Progenitor cell of endocrine pancreas (in vitro differentiated cells): ENCODE measurements around the gene BCAR3. TPM values are rescaled to one million over a fixed set of nuclear protein-coding genes. Genes with fewer than 3 reads are reported as not detected.

Experiments used
- DNase-seq: peaks from one replicate; pipeline ENCODE4 v3.0.0; 2021; ENCODE audit warnings: low spot score; ENCODE audit not compliant: unreplicated experiment
- H3K27ac Mint-ChIP-seq: 2 replicates; pipeline ENCODE4 v1.8.0; 2021; ENCODE audit warnings: mild to moderate bottlenecking, moderate library complexity, mixed read lengths
- H3K27me3 Mint-ChIP-seq: 2 replicates; pipeline ENCODE4 v1.8.0; 2021; ENCODE audit warnings: mixed read lengths
- H3K36me3 Mint-ChIP-seq: 2 replicates; pipeline ENCODE4 v1.8.0; 2022; ENCODE audit warnings: mixed read lengths; ENCODE audit not compliant: insufficient read depth
- H3K4me1 Mint-ChIP-seq: 2 replicates; pipeline ENCODE4 v1.8.0; 2021; ENCODE audit warnings: low read depth, mixed read lengths
- H3K4me3 Mint-ChIP-seq: 2 replicates; pipeline ENCODE4 v1.8.0; 2021; ENCODE audit warnings: low read depth, mild to moderate bottlenecking, moderate library complexity, mixed read lengths
- H3K9me3 Mint-ChIP-seq: 2 replicates; pipeline ENCODE4 v1.8.0; 2021; ENCODE audit warnings: low read depth, mixed read lengths
- total RNA-seq: library from RNA; stranded (reverse); gene quantifications from 2 replicates; pipeline ENCODE4 v1.2.1, GENCODE V29; 2021
- TF ChIP-seq, protein P1 (sequence below): fragments of 200-600 bp; sonication (generic); IDR thresholded peaks from one replicate; pipeline ENCODE4 v1.5.0; 2021; ENCODE audit warnings: antibody characterized with exemption, mild to moderate bottlenecking; ENCODE audit not compliant: unreplicated experiment

Gene BCAR3
- total RNA-seq, 1 donor from 2014 or later = 7.1 TPM

DNA sequence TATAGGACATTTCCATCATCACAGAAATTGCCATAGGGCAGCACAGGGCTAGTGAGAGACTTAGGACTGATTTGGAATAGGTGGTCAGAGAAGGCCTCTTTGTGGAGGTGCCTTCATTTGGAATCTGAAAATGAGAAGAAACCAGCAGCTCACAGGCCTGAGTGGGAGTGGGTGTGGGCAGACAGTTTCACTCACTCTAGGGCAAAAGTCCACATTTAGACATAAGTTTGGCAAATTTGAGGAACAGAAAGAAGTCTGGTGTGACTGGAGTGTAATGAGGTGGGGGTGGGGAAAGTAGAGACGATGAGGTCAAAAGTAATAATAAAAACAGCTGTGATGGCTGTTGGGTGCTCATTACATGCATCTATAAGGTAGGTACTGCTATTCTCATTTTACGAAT, 22.4 kb upstream of the BCAR3 start:
- peak overlapping the region; percentile 65 for H3K27ac Mint-ChIP-seq
- TF ChIP-seq, protein P1, sequence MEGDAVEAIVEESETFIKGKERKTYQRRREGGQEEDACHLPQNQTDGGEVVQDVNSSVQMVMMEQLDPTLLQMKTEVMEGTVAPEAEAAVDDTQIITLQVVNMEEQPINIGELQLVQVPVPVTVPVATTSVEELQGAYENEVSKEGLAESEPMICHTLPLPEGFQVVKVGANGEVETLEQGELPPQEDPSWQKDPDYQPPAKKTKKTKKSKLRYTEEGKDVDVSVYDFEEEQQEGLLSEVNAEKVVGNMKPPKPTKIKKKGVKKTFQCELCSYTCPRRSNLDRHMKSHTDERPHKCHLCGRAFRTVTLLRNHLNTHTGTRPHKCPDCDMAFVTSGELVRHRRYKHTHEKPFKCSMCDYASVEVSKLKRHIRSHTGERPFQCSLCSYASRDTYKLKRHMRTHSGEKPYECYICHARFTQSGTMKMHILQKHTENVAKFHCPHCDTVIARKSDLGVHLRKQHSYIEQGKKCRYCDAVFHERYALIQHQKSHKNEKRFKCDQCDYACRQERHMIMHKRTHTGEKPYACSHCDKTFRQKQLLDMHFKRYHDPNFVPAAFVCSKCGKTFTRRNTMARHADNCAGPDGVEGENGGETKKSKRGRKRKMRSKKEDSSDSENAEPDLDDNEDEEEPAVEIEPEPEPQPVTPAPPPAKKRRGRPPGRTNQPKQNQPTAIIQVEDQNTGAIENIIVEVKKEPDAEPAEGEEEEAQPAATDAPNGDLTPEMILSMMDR = no peak
- no peak overlapping the region for H3K4me3 Mint-ChIP-seq
- H3K36me3 Mint-ChIP-seq = no peaks in the 10 kb centered on the region
- peaks cover 10% of the 10 kb centered on the region for H3K4me1 Mint-ChIP-seq
- DNase-seq = no peak
- H3K9me3 Mint-ChIP-seq = no peaks in the 10 kb centered on the region
- peaks cover 27% of the 10 kb centered on the region for H3K27me3 Mint-ChIP-seq

DNA sequence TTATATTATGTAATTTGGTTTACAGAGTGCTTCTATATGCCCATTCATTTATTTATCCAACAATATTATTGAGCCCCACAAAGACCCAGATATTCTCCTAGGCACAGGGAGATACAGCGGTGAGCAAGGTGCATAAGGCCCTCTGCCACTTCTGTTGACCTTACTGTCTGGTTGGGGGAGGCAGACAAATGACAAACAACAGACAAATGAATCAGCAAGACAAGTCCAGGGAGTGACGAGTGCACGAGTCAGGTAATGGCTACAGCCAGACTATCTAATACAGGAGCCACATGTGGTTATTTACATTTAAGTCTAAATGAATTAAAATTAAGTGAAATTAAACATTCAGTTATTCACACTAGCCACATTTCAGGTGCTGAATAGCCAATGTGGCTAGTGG, 22.0 kb upstream of the BCAR3 start:
- no peak overlapping the region for H3K27ac Mint-ChIP-seq
- H3K36me3 Mint-ChIP-seq = no peaks in the 10 kb centered on the region
- TF ChIP-seq, protein P1 = no peak
- DNase-seq = no peak
- no peak overlapping the region for H3K4me3 Mint-ChIP-seq
- H3K9me3 Mint-ChIP-seq = no peaks in the 10 kb centered on the region
- peaks cover 30% of the 10 kb centered on the region for H3K27me3 Mint-ChIP-seq
- peaks cover 6% of the 10 kb centered on the region for H3K4me1 Mint-ChIP-seq

DNA sequence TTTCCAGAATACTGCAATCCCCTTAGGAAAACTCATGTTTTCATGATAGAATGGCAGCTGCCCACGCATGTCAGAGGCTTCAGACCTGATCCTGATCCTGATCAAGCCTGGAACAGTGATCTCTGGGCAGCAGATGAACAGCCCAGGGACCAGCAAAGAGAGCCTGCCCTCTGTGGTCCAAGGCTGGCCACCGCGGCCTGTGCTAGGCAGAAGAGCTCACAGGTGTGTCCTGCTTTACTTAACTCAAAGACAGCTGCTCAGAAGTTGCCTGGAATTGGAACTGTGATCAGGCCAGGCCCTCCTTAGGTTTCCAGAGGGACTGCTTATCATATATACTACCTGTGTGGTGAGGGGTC, 21.2 kb upstream of the BCAR3 start:
- Mint-ChIP-seq H3K4me1 (peaks cover 2% of the 10 kb centered on the region), H3K27ac (no peak overlapping the region), H3K27me3 (peaks cover 25% of the 10 kb centered on the region), H3K9me3 (no peaks in the 10 kb centered on the region), H3K4me3 (no peak overlapping the region), H3K36me3 (no peaks in the 10 kb centered on the region)
- DNase-seq = no peak
- TF ChIP-seq, protein P1 = no peak

DNA sequence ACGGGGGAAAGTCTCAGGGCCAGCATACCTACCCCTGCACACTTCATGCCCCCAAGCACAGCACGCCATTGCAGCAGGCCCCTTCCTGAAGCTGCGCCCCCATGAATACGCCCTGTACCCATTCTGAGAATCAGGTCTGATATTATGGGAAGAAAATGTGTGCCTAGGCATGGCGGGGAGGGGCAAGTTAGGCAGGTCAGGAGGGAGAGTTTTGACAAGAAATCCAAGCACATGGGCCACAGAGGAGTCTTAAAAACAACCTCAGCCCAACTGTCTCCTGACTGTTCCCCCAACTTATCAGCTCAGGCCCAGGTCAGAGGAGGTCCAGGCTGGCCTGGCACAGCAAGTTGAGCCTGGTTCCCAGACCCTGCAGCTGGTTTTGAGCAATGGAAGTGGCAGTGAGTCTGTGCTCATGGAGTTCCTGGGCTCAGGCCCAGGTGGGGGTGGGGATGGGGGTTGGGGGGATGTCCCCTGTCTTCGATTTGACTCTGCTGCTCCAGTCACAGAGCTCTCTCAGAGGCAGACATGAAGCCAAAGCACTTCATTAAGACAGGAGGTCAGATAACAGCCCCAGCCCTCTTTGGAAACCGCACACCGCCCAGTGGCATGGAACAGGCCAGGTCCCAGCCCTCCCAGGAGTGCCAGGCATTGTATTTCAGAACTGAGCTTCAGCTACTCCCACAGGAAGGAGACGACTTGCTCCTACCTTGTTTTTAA, 20.6 kb upstream of the BCAR3 start:
- DNase-seq = no peak
- H3K27me3 Mint-ChIP-seq = peaks cover 23% of the 10 kb centered on the region
- H3K36me3 Mint-ChIP-seq = no peaks in the 10 kb centered on the region
- TF ChIP-seq, protein P1 = no peak
- H3K27ac Mint-ChIP-seq = no peak overlapping the region
- H3K4me3 Mint-ChIP-seq = no peak overlapping the region
- peaks cover 2% of the 10 kb centered on the region for H3K4me1 Mint-ChIP-seq
- no peaks in the 10 kb centered on the region for H3K9me3 Mint-ChIP-seq

DNA sequence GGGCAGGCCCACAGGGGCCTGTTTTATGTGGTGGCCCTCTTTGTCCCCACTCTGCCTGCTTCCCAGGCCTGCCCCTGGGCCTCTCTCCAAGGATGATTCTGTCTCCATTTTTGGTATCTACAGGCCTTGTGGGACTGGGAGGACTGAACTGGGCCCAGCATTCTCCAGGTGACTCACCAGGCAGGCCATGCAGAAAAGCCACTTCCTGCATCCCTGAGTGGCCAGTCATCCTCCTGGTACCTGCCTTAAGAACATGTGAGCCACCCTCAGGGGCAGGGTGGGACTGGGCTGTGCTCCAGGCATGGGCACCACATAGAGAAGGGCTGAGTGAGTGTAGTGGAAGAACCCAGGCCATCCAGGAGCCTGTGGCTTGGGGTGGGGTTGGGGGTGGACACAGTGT, 20.0 kb upstream of the BCAR3 start:
- Mint-ChIP-seq H3K4me3 (no peak overlapping the region), H3K27ac (no peak overlapping the region), H3K9me3 (no peaks in the 10 kb centered on the region), H3K4me1 (peaks cover 2% of the 10 kb centered on the region), H3K36me3 (no peaks in the 10 kb centered on the region), H3K27me3 (peaks cover 23% of the 10 kb centered on the region)
- TF ChIP-seq, protein P1 = no peak
- DNase-seq = no peak
